ENCODE data around the gene KDM5C.
A peak's percentile ranks its signal among the peaks of the same experiment; 100 is the strongest.
"Not testable (repeated sequence)": the region's sequence is repeated elsewhere in the genome, so short reads cannot be mapped to it uniquely, and the experiment has no call there.

Gene KDM5C

DNA sequence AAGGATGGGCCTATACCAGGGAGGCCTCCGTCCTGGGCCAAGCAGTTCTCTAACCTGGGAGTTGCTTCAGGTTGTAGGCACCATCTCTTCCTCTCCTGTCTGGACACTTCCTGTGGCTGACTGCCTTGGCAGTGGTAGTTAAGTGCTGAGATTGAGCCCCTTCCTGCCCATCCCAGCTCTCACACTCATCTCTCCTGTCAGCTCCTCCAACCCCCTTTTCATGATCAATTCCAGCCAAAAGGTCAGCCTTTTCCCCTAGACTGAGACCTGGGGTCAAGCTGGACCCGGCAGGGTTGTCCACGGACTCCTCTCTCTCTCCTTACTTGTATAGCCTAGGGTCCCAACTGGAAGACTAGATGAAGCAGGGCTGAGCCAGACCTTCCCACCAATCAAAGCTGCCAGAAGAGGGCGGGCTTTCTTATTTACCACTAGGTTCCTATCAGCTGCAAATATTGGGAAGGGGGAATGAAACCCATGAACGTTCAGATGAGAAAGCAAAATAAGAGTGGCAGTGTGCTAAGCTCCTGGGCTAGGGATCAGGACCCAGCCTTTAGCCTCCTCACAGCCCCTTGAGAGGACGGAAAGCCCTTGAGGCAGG, 34.5 kb downstream of the KDM5C start:
- no peak for DNase-seq (ENCODE audit: low spot score)

GRCh38 chrX:53188763-53189162, 36.2 kb downstream of the KDM5C start:
- DNase-seq (ENCODE audit: low spot score) = peak; percentile 58

DNA sequence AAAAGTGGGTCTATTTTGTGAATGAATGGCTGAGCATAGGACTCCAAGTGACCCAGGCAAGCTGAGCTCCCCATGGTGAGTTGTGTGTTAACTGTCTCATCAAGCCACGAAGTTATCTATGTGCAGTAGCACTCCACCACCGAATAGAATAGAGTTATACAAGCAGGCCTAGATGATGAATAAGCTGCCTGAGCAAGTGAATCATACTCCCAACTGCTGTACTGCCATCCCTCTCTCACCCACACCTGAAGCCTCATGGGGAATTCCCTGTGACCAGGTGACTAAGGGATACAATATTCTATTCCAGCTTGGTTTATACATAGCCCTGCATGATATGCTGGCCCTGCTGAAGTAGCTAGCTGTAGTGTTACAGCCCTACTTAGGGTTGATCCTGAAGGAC, 38.7 kb downstream of the KDM5C start:
- peak; percentile 98 for DNase-seq (ENCODE audit: low spot score)

DNA sequence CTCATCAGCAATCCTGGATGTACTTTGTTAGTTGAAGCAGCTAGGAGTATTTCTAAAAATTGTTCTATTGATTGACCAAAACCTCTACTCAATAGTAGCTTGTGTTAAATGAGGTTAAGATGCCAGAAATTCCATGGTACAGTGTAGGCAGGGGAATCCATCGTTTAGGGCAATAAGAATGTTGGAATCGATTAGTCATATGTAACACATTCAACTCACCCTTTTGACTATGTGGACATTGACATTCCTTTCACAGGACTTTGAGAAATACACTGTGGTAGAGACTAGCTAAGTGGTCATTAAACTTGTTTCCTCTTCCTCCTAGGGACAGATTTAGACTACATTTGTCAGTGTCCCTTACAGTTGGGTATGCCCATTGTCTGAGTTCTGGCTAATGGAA, 40.2 kb downstream of the KDM5C start:
- DNase-seq (ENCODE audit: low spot score) = peak; percentile 92

- no peak for DNase-seq (ENCODE audit: low spot score)
Measured at GRCh38 chrX:53171356-53171755, 53.7 kb downstream of the KDM5C start.

DNA sequence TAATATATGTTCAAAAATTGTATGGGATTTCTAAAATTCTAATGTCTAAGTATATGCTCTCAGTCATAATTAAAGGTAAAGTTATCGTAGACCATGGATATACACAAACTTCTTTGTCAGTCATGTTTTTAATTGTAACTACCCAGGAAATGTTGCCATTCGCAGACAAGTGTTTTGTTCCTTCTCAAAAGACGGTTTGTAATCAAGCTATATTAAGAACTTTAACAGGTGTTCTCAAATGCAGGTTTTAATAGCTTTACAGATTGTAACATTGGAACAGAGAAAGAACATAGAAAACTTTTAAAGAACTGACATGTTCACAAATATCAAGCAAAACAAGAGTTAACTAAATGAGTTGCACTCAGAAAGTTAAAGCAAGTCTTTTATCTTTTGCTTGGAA, 58.9 kb downstream of the KDM5C start:
- DNase-seq (ENCODE audit: low spot score) = no peak

DNA sequence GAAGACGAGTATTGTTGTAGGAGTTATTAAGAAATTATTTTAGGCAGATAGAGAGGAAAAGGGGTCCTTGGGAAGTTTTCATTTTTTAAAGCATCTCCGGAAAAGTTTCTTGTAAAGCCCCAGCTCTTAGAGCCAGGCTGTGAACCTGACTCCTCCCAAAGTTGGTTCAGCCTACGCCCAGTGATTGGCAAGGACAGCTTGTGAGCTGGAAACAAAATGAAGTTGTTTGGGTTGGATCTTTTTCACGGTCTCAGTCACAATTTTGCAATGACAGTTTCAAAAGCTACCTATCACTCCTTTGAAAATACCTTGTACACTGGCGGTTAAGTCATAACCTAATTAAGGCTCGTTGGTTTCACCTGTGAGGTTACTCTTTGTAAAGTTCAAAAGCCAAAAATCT, 60.4 kb downstream of the KDM5C start:
- DNase-seq (ENCODE audit: low spot score) = not testable (repeated sequence)

GRCh38 chrX:53163436-53163835, 61.6 kb downstream of the KDM5C start:
- DNase-seq (ENCODE audit: low spot score) = no peak

DNA sequence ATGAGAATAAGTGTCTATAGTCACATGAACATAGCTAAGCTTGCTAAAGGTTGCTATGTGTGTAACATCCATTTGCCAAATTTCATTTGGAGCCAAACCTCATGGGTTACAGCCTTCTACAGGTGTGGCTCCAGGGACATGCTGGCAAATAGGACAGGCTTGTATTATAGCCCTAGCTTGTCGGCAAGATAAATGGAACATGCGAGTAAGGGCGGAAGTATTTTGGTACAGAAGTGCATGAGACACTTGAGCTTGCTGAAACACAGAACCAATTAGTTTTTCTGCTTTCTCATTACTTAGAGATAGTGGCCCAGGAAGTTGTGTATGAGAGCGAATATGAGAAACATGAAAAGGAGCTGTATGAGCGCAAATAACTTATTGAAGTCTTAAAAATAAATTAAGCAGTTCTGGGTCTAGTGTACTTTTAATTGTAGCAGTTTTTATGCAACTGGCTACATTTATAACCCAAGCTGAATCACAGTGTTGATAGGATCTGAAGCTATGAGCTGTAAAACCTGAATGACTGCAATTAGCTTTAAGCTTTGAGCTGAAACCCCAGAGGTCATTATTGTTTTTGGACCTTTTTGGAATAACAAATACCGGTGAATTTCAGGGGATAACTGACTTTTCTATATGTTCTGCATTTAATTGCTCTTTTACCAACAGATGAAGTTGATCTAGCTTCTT, 64.6 kb downstream of the KDM5C start:
- no peak for DNase-seq (ENCODE audit: low spot score)

DNA sequence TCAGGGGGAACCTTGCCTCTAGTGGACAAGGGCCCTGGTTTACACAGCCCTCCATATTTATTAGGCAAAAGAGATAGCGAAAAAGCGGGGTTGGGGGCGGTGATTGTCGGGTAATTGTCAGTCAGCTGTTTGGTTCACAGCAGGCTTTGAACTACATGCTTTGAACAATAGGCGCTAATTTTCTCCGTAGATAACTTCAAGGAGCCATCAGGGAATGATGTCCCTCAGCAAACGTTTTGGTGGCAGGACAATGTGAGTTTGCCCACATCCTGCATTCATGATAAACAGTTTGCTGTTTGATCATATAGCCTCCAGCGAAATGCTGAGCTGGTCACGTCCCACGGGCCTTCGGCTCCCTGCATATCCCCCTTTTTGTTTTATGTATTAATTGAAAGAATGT, 65.8 kb downstream of the KDM5C start:
- no peak for DNase-seq (ENCODE audit: low spot score)

GRCh38 chrX:53156207-53156596, 68.8 kb downstream of the KDM5C start:
- no peak for DNase-seq (ENCODE audit: low spot score)

DNA sequence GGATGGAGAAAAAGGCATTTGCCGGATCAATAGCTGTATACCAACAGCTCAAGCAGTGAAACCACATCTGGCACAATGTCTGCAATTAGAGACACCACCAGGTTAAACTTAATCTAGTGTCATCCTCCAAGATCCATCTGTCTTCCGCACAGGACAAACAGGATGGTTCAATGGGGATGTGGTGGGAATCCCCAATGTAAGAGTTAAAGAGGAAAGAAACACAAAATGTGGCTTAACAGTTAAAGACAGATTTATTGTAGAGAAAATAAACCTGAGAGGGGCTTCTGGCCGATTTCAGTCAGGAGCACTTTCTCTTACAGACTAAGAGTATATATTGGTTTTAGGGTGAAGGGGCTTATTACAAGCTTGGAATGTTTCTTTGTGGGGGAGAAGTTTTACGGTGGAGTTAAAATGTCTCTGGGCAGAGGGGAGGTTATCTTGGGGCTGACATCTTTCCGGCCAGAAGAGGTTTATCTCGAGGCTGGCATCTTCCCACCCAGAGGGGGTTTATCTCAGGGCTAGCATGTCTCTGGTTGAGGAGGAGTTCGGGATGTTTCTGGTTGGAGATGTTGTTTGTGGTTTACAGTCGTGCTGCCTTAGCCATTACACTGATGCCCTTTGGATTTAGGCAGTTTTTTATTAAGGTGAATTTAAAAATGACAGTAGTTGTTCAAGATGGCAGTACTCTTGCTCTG, 69.3 kb downstream of the KDM5C start:
- DNase-seq (ENCODE audit: low spot score) = no peak

- DNase-seq (ENCODE audit: low spot score) = no peak
Measured at GRCh38 chrX:53153581-53153980, 71.4 kb downstream of the KDM5C start.

All from kidney tubule cell (primary cell).